Muscle layer of colon (tissue), 2 donors: ENCODE results near the gene EP300.
"Not testable (repeated sequence)": the region's sequence is repeated elsewhere in the genome, so short reads cannot be mapped to it uniquely, and the experiment has no call there.

Experiments
- H3K27ac ChIP-seq: one replicate; pipeline ENCODE4 v1.7.0; 2013; ENCODE audit warnings: low read depth, mild to moderate bottlenecking, low read length, moderate library complexity
- H3K27me3 ChIP-seq, 2 donors: one replicate each; pipeline ENCODE4 v1.7.0; 2013; ENCODE audit warnings: low read length in 2 of 2, mild to moderate bottlenecking in 2 of 2; ENCODE audit not compliant: insufficient read depth in 2 of 2, control insufficient read depth in 1 of 2
- H3K36me3 ChIP-seq: one replicate; pipeline ENCODE4 v1.7.0; 2013; ENCODE audit warnings: mild to moderate bottlenecking, low read length; ENCODE audit not compliant: insufficient read depth
- H3K4me1 ChIP-seq: one replicate; pipeline ENCODE4 v1.7.0; 2013; ENCODE audit warnings: mild to moderate bottlenecking, low read length; ENCODE audit not compliant: insufficient read depth
- H3K4me3 ChIP-seq, 2 donors: one replicate each; pipeline ENCODE4 v1.7.0; 2013; ENCODE audit warnings: low read length in 2 of 2, low read depth in 1 of 2, mild to moderate bottlenecking in 1 of 2, moderate library complexity in 1 of 2
- H3K9ac ChIP-seq: one replicate; pipeline ENCODE4 v1.7.0; 2013; ENCODE audit warnings: low read length
- H3K9me3 ChIP-seq: one replicate; pipeline ENCODE4 v1.7.0; 2013; ENCODE audit warnings: mild to moderate bottlenecking, low read length
- donor health status: abdominal sarcoma.
- donor health status: Adenocarcinoma of cecum.

Gene EP300

DNA sequence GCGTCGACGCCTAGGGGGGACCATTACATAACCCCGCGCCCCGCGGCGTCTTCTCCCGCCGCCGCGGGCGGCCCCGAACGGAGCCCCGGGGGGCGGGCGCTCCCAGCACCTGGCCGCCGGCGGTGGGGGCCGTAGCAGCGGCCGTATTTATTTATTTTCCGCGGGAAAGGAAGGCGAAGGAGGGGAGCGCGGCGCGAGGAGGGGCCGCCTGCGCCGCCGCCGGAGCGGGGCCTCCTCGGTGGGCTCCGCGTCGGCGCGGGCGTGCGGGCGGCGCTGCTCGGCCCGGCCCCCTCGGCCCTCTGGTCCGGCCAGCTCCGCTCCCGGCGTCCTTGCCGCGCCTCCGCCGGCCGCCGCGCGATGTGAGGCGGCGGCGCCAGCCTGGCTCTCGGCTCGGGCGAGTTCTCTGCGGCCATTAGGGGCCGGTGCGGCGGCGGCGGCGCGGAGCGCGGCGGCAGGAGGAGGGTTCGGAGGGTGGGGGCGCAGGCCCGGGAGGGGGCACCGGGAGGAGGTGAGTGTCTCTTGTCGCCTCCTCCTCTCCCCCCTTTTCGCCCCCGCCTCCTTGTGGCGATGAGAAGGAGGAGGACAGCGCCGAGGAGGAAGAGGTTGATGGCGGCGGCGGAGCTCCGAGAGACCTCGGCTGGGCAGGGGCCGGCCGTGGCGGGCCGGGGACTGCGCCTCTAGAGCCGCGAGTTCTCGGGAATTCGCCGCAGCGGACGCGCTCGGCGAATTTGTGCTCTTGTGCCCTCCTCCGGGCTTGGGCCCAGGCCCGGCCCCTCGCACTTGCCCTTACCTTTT, at the start of gene EP300:
Gene EP300, plus strand, starts transcription at position 570 of the 795 bp plus-strand sequence. CDS start 413 bp downstream, outside the sequence.
- Histone ChIP-seq H3K9me3 (no peaks in the 10 kb centered on the region), H3K4me3 (peak within 1 kb of the TSS; percentile 87 to 93), H3K9ac (peak within 1 kb of the TSS; percentile 98), H3K27me3 (no peaks in the 10 kb centered on the region), H3K27ac (peak within 1 kb of the TSS; percentile 98), H3K36me3 (no peaks in the 10 kb centered on the region), H3K4me1 (peaks cover 35% of the 10 kb centered on the region)

DNA sequence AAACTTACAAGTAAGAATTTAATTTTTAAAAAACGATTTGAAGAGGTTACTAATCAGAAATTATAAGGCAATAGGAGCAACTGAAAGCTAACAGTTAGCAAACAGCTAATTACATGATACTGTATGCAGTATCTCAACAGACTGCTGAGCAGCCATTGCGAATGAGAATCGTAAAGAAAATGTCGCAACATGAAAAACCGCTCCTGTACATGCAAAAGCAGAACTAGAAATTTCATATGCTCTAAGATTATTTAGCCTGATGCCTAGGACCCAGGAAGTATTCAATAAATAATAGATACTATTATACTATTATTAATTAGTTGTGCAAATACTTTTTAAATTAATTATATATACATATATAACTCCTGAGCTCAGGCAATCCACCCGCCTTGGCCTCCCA, 48.7 kb upstream of the EP300 start:
- Histone ChIP-seq H3K36me3 (no peaks in the 10 kb centered on the region), H3K27me3 (no peaks in the 10 kb centered on the region), H3K4me1 (peaks cover 8% of the 10 kb centered on the region), H3K27ac (no peak overlapping the region), H3K9me3 (no peaks in the 10 kb centered on the region), H3K4me3 (no peak overlapping the region), H3K9ac (no peak overlapping the region)

DNA sequence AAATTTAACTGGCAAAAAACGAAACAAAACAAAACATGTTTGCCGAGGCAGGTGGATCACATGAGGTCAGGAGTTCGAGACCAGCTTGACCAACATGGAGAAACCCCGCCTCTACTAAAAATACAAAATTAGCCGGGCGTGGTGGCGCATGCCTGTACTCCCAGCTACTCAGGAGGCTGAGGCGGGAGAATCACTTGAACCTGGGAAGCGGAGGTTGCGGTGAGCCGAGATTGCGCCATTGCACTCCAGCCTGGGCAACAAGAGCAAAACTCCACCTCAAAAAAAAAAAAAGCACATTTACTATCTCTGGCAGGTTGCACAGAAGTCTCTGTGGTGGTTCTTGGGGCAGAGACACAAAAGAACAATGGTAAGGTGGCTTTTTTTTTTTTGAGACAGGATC, 46.8 kb upstream of the EP300 start:
- peaks cover 18% of the 10 kb centered on the region for H3K4me1 ChIP-seq
- H3K36me3 ChIP-seq, H3K27me3 ChIP-seq, H3K9me3 ChIP-seq, H3K4me3 ChIP-seq, H3K9ac ChIP-seq, H3K27ac ChIP-seq: not testable (repeated sequence)

DNA sequence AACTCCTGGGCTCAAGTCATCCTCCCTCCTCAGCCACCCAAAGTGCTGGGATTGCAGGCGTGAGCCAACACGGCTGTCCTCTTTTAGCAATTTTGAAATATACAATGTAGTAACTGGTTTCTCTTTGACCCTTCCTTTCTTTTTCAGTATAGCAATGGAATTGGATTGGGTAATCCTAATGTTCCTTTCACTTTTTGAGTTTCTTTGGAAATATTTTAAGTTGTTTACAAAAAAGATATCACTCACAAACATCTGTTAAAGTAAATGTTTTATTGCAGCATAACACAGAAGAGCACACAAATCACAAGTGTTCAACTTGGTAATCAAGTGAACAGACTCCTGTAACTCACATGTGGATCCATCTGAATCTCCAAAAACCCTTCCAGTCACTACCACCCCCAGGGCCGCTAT, 44.6 kb upstream of the EP300 start:
- Histone ChIP-seq H3K27ac (no peak overlapping the region), H3K4me3 (no peak overlapping the region), H3K9ac (no peak overlapping the region), H3K9me3 (no peaks in the 10 kb centered on the region), H3K27me3 (no peaks in the 10 kb centered on the region), H3K36me3 (no peaks in the 10 kb centered on the region), H3K4me1 (peaks cover 18% of the 10 kb centered on the region)

DNA sequence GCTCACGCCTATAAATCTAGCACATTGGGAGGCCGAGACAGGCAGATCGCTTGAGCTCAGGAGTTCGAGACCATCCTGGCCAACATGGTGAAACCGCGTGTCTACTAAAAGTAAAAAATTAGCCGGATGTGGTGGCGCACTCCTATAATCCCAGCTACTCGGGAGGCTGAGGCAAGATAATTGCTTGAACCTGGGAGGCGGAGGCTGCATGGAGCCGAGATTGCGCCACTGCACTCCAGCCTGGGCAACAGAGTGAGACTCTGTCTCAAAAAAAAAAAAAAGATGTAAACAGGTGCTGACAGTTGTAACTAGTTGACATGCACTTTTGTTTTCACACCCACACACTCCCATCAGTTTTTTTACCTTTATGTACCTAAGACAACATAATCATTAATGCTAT, 44.0 kb upstream of the EP300 start:
- H3K9ac ChIP-seq: peak overlapping the region; percentile 45
- H3K36me3 ChIP-seq, H3K9me3 ChIP-seq, H3K27me3 ChIP-seq: not testable (repeated sequence)
- peak overlapping the region; percentile 45 for H3K27ac ChIP-seq
- peaks cover 18% of the 10 kb centered on the region for H3K4me1 ChIP-seq
- peak overlapping the region; percentile 7 to 62 for H3K4me3 ChIP-seq

DNA sequence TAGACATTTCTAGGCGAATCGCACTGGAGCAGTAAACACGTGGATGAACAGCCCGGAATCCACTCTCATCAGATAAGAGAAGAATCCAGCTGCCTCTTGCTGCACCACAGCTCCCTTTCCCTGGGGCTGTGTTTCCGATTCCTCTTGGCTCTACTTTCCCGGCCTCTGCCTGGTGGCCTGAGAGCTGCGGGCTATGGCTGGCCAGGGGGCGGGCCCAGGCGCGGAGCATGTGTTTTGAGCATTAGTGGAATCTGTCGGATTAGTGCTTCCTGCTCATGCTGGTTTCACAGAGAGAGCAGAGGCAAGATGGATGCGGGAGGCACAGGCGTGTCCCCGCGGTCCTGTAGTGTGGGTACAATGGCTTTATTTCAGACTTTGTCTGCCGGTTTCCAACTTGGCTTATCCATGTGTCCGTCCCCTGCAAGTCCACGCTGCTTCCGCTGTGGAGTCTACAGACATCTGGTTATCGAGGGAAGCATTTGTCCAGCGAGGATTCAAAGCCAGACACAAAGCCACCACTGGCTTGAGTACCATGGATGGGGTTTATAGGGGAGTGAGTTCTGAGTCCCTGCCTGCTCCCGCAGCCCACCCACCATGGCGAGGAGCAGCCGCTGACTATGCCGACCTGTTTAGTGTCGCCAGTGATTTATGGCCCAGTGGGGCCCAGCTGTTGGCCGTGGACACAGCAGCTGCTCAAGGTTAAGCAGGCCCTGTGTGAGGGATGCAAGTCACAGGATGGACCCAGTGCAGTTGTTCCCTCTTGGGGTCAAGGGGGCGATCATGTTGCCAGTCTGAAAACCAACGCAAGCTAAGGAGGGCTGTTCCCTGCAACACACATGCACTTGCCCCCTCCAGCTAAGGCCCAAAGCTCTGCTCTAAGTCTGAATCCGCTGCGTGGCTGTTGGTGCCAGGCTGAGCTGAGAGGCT, 43.3 kb upstream of the EP300 start:
- Histone ChIP-seq H3K9ac (peak overlapping the region; percentile 45), H3K27me3 (no peaks in the 10 kb centered on the region), H3K4me3 (peak overlapping the region; percentile 18 to 62), H3K27ac (peak overlapping the region; percentile 45), H3K4me1 (peaks cover 18% of the 10 kb centered on the region), H3K36me3 (no peaks in the 10 kb centered on the region), H3K9me3 (no peaks in the 10 kb centered on the region)

DNA sequence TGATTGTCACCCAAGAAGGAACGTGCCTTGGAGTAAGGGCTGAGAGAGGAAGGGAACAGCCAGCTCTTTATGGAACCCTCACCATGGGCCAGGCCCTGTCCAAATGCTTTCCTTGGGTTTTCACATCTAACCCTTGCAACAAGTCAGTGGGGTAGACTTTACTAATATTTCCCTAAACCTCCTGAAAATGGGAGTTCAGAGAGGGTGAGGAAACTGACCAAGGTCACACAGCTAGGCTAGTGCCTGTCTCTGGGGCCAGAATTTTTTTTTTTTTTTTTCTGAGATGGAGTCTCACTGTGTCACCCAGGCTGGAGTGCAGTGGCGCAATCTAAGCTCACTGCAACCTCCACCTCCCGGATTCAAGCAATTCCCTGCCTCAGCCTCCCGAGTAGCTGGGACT, 42.6 kb upstream of the EP300 start:
- not testable (repeated sequence) for H3K27me3 ChIP-seq, H3K4me3 ChIP-seq, H3K9ac ChIP-seq, H3K27ac ChIP-seq, H3K36me3 ChIP-seq, H3K9me3 ChIP-seq
- peaks cover 18% of the 10 kb centered on the region for H3K4me1 ChIP-seq

DNA sequence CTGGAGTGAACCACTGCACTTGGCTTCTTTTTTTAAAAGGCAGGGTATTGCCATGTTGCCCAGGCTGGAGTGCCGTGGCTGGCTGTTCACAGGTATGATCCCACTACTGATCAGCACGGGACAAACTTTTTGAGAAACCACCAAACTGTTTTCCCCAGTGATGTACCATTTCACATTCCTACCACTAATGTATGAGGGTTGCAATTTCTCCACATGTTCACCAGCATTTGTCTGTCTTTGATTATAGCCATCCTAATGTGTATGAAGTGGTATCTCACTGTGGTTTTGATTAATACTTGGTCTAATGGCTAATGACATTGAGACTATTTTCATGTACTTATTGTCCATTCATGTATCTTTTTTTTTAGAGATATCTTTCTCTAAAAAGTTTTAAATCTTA, 41.5 kb upstream of the EP300 start:
- Histone ChIP-seq H3K27ac (no peak overlapping the region), H3K4me1 (peaks cover 18% of the 10 kb centered on the region), H3K9me3 (no peaks in the 10 kb centered on the region), H3K27me3 (no peaks in the 10 kb centered on the region), H3K9ac (no peak overlapping the region), H3K36me3 (no peaks in the 10 kb centered on the region), H3K4me3 (no peak overlapping the region)

DNA sequence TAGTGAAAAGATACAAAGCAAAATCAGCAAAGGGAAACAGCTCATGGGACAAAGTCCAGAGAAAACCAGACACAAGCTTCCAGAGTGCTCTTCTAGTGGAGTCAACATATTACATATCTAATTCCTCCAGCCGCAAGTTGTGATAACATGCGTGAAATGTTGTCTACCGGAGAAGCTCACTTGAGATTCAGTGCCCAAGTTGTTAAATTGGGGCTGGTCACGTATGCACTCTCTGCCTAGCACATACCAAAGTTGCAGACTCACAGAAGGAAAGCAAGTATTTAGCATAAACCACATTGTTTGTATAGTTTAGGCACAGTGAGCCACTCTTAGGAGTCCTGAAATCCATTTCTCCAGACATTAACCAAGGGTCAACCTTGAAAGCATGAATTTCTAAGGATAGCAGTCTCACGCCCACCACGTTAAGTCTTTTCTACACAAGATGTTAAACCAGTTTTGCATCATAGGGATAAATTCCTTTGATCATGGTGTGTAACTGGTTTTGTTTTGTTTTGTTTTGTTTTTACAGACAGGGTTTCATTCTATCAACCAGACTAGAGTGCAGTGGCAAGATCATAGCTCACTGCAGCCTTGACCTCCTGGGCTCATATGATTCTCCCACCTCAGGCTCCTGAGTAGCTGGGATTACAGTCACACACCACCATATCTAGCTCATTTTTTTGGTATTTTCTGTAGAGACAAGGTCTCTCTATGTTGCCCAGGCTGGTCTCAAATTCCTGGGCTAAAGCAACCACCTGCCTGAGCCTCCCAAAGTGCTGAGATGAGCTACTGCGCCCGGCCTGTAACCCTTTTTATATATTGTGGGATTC, 39.5 kb upstream of the EP300 start:
- Histone ChIP-seq H3K27me3 (no peaks in the 10 kb centered on the region), H3K27ac (no peak overlapping the region), H3K4me3 (no peak overlapping the region), H3K4me1 (peaks cover 18% of the 10 kb centered on the region), H3K9ac (no peak overlapping the region), H3K9me3 (no peaks in the 10 kb centered on the region), H3K36me3 (no peaks in the 10 kb centered on the region)

DNA sequence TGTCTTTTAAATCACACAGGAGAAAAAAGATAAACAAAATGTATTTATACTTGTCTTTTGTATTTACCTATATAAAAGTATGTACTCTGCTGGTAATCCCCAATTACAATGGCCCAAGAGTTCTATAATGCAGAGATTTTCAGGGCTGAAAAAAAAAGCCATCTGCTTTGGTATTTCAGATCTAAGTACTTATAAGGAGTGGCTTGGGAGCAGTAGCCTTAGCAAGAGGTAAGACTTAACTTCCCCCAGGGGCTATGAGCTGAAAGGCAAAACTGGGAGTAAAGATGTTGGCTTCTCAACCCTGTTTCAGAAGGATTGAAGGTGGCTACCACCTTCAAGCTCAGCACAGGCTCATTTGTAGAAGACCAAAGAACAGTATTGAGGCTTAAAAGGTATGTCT, 35.3 kb upstream of the EP300 start:
- Histone ChIP-seq H3K27ac (no peak overlapping the region), H3K27me3 (no peaks in the 10 kb centered on the region), H3K4me3 (no peak overlapping the region), H3K36me3 (no peaks in the 10 kb centered on the region), H3K9ac (no peak overlapping the region), H3K4me1 (no peaks in the 10 kb centered on the region), H3K9me3 (no peaks in the 10 kb centered on the region)

DNA sequence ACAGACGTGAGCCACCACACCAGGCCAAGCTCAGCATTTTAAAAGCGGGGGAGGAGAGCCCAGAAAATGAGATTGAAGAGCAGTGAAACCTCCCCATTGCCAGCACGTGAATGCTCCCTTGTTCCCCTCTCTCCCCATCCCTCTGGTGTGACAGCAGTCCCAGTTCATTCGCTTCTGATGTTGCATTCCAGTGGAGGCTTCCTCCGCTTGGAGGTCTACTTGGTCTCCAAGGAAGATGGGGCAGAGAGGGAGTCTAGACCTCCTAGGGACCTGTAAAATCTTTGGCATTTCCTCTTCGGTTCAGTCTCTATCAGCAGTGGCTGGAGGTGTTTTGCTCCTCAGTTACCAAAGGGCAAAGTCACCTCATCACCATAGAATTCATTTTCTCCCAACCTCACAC, 30.2 kb upstream of the EP300 start:
- Histone ChIP-seq H3K9me3 (no peaks in the 10 kb centered on the region), H3K9ac (no peak overlapping the region), H3K4me1 (no peaks in the 10 kb centered on the region), H3K4me3 (no peak overlapping the region), H3K36me3 (no peaks in the 10 kb centered on the region), H3K27me3 (no peaks in the 10 kb centered on the region), H3K27ac (no peak overlapping the region)
